Retina (tissue), 1 donor: Measurements from ENCODE around the gene KCNAB1.
A peak's percentile ranks its signal among the peaks of the same experiment; 100 is the strongest.

Experiments
- DNase-seq: peaks from one replicate; pipeline ENCODE4 v3.0.0-alpha.2; 2016

The KCNAB1 gene

GRCh38 chr3:156509189-156510174 is 389.1 kb downstream of the KCNAB1 start:
- peak; percentile 63 for DNase-seq

- DNase-seq: no peak
Measured at GRCh38 chr3:156511987-156512677, 391.8 kb downstream of the KCNAB1 start.

- no peak for DNase-seq
Measured at GRCh38 chr3:156513619-156514018, 393.2 kb downstream of the KCNAB1 start.

GRCh38 chr3:156516284-156516683 is 395.9 kb downstream of the KCNAB1 start:
- DNase-seq: no peak

- no peak for DNase-seq
Measured at GRCh38 chr3:156516961-156517360, 396.6 kb downstream of the KCNAB1 start.

GRCh38 chr3:156518726-156519125 is 398.3 kb downstream of the KCNAB1 start:
- DNase-seq: no peak

- DNase-seq: no peak
Measured at GRCh38 chr3:156519758-156520162, 399.4 kb downstream of the KCNAB1 start.

GRCh38 chr3:156522673-156523072 is 402.3 kb downstream of the KCNAB1 start:
- no peak for DNase-seq

GRCh38 chr3:156525808-156526207 is 405.4 kb downstream of the KCNAB1 start:
- no peak for DNase-seq

- DNase-seq: no peak
Measured at GRCh38 chr3:156527060-156527459, 406.7 kb downstream of the KCNAB1 start.

GRCh38 chr3:156530980-156531379 is 410.6 kb downstream of the KCNAB1 start:
- no peak for DNase-seq

GRCh38 chr3:156532730-156533129 is 412.4 kb downstream of the KCNAB1 start:
- DNase-seq: no peak

- no peak for DNase-seq
Measured at GRCh38 chr3:156533205-156533604, 412.8 kb downstream of the KCNAB1 start.

- peak; percentile 55 for DNase-seq
Measured at GRCh38 chr3:156535162-156535627, 414.8 kb downstream of the KCNAB1 start.

GRCh38 chr3:156535798-156536197 is 415.4 kb downstream of the KCNAB1 start:
- DNase-seq: no peak

GRCh38 chr3:156536524-156537316 is 416.3 kb downstream of the KCNAB1 start:
- DNase-seq: no peak

- DNase-seq: no peak
Measured at GRCh38 chr3:156539051-156539450, 418.7 kb downstream of the KCNAB1 start.

GRCh38 chr3:156539802-156540201 is 419.4 kb downstream of the KCNAB1 start:
- DNase-seq: no peak

GRCh38 chr3:156542101-156543042 is 422.0 kb downstream of the KCNAB1 start:
- no peak for DNase-seq

GRCh38 chr3:156543043-156543555 is 422.7 kb downstream of the KCNAB1 start:
- no peak for DNase-seq

GRCh38 chr3:156547637-156548036 is 427.3 kb downstream of the KCNAB1 start:
- no peak for DNase-seq
